DOHH2 (cell line): ENCODE measurements around the gene B4GALT1.

ENCODE experiments used
- CTCF ChIP-seq: fragments of 200-600 bp; sonication (generic); IDR thresholded peaks from one replicate; pipeline ENCODE4 v1.5.1; 2014; ENCODE audit warnings: antibody characterized with exemption, mild to moderate bottlenecking, low read depth, low read length; ENCODE audit not compliant: poor library complexity, severe bottlenecking
- EZH2phosphoT487 ChIP-seq: fragments of 200-600 bp; sonication (generic); IDR thresholded peaks from 2 replicates; pipeline ENCODE4 v1.6.1; 2017; ENCODE audit warnings: borderline replicate concordance, mild to moderate bottlenecking, antibody characterized with exemption, low read length, moderate library complexity, mixed read lengths

GRCh38 chr9:33114746-33115145 is 52.4 kb downstream of the B4GALT1 start:
- TF ChIP-seq CTCF = no peak
- TF ChIP-seq EZH2phosphoT487 = no peak
